GM18907 (cell line): ENCODE results near the gene AJUBA.
"Not testable (repeated sequence)": the region's sequence is repeated elsewhere in the genome, so short reads cannot be mapped to it uniquely, and the experiment has no call there.

Source experiments
- ATAC-seq: cut with Tn5 transposase; IDR thresholded peaks from one replicate; pipeline ENCODE4 v1.9.1; 2021; ENCODE audit warnings: mild to moderate bottlenecking, moderate library complexity; ENCODE audit not compliant: unreplicated experiment

AJUBA gene

DNA sequence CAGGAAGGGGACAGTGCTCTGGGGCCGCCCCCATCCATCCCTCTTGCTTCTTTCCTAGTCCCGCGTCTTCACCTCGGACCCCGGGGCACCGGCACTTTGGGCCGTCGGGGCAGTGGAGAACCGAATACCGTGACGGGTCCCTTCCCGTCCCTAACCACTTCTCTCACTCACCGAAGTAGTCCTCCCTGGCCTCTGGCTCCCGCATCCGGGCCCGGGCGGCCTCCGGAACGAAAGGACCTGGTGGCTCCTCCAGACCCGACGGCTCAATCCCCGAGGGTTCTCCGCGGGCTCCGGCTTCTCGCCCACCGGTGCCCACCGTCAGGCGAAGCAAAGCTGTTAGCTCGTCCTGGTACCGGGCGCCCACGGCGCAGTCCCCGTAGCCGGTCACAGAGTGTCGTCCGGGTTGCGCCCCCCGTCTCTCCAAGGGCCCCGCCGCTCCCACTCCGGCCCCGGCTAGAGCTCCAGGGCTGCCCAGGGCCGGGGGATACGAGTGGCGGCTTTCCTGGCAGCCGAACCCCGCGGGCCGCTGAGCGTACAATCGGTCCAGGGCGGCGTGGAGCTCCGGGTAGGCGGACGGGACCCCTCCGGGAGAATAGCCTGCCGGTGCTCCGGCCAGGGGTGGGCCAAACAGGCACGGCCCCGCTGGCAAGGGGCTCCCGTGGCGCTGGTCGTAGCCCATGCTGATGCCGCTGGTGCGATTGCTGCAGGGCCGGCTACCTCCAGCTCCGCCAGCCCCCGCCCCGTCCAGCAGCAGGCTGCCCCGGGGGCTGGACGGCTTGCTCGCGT lies 1.1 kb downstream of the AJUBA start:
- ATAC-seq: no peak

DNA sequence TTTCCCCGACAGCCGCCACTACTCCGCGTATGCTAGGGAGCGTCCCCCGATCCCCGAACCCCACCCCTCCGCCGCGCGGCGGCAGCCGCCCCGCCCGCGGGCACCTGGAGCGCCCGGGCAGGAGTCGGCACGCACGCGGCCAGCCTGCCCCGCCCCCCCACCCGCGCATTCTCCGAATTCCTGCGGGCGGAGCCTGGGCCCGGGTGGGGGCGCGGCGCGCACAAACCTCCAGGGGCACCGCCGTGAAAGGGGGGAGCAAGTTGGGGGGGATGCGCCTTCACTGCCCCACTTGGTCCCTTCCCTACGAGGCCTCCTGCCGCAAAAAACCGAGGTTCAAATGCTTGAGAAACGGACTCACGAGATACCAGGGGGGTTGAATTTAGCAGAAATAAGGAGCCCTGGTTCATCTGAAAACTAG lies 1.7 kb downstream of the AJUBA start:
- no peak for ATAC-seq

DNA sequence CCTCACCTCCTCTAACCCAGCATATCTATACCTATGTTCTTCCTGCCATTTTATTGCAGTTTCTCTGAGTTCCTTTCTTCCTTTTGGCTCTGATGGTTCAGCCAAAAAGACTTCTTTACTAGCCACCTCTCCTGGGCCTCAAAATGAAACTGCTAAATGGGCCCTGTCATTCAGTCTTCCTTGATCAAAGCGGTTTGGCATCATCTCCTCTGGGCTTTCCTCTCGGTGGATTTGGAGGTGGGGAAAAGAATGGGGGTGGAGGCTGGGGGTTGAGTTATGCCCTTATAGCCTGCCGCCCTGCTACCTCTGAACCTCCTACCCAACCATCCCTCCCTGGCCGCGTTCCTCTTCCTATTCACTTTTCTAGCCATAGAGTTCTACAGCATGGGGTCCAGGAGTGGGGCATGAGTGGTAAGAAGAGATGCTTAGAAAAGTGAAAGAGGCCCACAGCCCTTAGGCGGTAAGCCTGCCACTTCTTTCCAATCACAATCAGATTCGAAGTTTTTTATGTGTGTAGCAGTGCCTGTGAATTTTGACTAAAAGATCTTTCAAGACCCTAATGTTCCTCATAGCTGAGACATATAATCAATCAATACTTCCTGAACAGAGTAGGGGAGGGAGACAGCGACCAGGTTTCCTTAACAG lies 2.5 kb downstream of the AJUBA start:
- no peak for ATAC-seq

DNA sequence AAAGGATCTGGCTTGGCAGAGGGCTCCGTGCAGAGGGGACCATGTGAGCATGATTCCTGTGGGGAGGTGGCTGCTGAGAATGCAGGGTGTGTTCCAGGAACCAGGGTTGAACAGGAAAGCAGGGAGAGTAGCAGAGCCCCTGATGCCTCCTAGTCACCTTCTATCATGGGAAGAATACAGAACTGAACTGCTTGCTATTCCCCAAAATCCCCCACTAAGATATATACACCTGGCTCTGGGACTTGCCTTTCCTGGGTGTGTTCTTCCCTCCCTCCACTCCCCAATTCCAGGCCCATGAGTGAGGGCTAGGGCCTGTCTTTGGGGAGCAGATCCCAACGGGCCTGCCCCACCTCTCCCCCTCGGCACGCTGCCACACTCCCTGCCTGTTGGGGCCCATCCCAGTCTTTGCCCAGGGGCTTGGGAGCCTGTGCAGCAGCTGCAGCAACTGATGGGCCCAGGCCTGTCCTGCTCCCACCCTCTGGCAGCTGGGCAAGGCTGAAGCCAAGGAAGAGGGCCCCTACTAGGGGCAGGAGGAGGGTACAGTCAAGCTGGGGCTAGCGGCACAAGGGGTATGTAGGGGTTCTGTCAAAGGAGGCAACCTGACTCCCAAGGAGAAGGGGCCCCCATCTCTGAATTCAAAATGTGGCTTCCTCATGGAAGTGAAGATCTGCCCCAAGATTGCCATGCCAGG lies 3.2 kb downstream of the AJUBA start:
- ATAC-seq: no peak

DNA sequence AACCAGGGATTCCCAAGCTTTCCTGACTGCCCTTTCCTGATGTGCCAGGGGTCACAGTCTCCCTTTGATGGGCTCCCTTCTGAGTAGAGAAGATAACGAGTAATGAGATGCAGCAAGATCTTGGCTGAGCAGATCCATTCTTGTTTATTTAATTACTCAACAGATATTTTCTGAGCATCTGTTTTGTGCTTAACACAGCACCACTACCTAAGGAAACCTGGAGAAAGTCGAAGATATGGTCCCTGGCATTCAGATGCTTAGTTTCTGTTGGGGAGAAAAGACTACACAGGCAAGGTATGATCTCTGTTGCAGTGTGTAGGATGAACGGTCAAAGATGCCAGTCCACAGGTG lies 3.9 kb downstream of the AJUBA start:
- no peak for ATAC-seq

DNA sequence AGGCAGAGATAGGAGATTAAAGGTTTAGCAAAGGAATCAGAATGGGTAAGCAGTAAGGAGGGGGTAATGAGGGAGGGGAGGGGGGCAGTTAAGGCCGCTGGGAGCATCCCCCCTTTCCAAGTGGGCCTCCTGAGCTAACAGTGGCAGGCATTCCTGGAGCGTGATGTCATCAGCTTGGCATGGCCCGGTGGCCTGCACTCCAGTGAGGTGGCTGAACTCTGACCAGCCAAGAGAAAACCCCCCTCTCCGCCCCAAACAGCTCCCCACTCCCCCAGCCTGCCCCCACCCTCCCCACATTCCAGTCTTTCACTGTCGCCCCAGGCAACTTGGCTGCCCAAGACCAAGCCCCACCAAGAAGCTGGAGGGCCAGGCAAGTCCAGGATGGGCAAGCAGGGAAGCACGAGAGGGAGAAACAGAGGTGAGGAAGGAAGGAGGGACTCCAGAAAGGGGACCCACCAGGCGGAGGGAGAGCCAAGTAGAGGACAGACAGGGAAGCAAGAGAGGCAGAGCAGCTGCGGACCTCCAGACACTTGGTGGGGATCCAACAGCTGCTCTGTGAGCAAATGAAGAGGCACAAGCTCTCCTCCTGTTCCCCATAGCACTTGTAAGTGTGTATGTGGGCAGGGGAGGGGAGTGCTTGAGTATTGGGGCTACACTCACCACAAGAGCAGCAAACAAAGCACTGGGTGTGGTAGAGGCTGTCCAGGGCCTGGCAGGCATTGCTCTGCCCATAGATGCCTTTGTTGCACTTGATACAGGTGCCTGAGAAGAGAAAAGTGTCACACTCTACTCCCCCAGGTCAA lies 4.5 kb downstream of the AJUBA start:
- no peak for ATAC-seq

DNA sequence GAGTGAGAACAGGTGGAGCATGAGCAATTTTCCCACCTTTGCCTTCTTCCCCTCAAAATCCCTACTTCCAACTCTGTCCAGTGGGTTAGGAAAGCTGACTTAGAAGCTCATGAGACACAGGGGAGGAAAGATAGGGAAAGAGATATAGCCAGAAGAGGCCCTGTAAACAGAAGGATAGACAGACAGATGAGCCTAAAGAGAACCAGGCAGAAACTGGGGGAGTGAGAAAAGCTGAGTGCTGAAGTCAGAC lies 5.0 kb downstream of the AJUBA start:
- ATAC-seq: no peak

DNA sequence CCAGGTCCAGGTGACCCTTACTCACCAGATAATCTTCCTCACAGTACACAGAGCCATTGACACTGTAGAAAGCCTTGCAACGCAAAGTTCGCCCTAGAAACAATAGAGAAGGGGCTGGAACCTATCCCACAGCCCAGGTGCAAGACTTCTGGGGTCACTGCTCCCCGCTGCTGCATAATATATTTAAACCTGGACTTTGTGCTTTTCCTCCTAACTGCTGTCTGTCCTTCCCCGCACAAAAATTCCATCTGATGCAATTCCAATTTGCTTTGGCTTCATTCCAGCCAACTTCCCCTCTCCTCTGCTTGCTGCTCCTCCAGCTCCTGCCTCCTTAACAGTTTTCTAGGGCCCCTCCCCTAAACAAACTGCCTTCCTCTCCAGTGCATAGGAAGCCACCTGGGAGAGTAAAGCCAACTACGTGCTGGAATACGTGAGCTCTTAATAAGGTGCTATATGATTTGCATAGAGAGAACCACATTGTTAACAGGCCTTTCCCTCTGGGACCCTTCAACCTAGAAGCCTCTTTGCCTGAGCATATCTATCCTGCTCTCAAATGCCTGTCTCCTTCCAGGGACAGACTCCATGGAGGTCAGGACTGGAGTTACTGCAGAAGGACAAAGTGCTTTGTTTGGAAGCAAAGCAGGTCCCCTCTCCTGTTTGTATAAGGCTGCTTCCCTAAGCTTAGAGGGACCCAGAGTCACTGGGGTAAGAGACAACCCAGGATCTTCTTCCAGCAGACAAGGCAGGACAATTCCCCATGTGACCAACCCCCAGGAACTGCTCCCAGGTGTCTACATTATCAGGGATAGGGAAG lies 5.5 kb downstream of the AJUBA start:
- ATAC-seq: no peak

DNA sequence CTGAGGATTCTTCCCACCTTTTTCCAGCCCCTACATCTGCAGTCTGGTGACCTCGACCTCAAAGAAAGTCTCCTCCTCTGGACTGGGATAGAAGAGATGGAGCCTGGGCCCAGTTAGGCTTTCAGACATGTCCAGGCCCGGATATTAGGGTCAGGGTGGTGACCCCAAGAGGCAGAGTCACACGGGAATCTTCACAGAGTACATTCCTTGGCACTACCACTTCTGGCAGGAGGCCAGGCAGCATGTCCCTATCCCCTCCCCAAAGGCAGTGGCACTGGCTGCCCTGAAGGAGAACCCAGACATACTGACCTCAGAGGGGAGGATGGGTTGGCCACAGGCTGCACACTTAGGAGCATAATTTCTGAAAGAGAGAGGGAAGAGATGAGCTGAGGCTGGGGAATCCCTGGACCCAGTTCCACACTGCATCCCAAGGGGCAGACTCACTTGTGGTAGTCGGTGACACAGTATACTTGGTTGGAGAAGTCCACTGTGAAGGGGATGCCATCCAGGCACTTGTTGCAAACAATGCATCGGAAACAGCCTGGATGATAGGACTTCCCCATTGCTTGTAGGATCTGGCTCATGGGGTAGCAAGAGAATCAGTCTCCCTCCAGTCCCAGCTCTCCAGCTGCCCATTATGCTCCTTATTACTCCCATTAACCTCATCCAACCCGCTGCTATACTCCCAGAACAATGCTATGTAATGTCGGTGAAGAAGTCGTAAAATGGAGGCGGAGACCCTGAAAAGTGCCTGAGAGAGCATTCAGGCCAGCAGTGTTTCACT lies 7.6 kb downstream of the AJUBA start:
- ATAC-seq: no peak

DNA sequence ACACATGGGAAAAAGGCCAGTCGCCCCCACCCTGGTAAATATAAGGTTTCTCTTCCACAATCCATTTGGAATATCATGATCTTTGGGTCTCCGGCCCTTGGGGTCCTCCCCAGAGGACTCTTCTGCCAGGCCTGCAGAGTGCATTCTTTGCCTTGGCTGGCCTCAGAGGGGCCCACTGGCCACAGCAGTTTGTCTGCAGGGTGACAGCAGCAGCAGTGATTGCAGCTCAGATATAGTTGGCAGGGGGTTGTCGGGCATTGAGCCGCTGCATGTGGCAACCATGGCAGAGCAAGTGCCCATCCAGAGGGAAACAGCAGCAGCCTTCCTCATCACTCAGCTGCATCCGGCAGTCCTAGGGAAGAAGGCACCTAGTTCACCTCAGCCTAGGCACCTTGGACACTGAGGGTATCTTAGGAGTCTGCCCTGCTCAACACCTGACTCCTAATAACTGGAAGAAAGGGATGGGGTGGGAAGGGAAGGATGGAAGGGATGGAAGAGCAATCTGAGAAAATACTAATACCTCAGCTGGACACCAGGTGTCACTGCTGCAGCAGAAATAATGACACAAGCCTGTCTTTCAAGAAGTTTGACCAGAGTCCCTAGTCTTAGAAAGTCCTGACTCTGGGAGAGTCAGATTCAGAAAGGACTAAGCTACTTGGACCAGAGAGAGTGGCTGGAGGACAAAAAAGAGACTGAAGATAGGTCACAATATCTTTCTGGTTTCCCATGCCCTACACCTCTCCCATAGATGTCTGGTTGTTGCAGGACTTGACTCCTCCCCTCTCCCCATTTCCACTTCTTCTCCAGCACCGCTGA lies 8.9 kb downstream of the AJUBA start:
- no peak for ATAC-seq

DNA sequence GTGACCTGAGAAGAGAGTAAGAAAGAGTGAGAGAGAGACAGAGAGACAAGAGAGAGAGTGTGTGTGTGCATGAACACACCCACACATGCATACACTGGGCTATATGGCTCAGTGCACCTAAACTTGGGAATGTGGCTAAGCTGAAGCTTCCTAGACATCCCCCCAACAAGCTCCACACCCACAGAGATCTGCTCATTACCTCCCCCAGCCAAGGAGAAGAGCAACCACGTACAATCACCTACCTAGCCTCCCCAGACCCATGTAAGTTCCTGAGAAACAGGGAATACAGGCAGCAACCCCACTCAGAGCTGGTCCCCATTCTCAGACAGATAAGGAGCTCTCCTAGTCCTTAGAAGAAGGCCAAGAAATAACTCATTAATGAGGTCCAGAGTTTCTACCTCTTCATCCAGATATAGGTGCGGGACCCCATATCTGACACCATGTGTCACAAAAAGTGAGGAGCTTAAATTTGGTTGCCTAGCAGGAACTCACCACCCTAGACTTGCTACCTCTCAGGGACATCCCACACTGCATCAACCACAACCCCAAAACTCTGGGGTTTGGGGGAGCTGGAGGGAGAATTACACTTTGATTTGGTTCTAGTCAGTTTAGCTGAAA lies 9.9 kb downstream of the AJUBA start:
- no peak for ATAC-seq

DNA sequence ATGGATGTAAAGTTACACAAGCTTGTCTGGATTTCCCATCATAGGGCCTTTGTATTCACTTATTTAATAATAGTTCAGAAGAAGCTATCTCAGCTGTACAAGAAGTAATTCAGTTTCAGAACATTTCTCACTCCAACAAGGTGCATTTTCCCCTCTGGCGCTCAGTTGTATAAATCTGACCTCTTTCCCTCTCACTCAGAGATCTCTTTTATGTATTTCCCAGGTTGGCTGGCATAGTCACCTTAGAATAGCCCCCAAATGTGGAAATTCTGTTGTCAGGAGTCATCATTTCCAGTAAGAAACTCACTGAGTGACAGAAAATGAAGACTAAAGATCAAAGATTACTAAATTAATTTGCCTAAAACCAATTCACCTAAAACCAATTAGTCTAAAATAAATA lies 11.2 kb downstream of the AJUBA start:
- ATAC-seq: no peak

DNA sequence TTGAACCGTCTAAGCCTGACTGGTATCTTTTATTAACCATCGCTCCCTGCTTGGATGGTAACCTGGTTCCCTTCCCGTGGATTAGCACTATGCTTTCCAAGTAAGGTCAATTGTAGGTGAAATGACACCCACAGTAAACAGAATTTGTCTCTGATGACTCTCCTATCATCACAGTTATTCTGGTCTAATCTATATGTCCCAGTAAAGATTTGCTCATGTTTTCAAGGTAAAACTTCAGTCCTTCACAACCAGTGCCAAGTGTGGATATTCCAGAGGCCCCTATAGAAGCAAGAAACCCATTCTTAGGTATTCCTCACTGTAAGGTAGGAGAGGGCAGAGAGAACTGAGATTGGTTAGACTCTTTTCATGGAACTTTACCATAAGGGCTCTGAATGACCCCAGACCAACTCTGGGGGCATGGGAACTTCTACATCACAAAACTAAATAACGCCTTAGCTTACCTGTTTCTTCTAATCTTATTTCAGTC lies 15.5 kb downstream of the AJUBA start:
- ATAC-seq: no peak

DNA sequence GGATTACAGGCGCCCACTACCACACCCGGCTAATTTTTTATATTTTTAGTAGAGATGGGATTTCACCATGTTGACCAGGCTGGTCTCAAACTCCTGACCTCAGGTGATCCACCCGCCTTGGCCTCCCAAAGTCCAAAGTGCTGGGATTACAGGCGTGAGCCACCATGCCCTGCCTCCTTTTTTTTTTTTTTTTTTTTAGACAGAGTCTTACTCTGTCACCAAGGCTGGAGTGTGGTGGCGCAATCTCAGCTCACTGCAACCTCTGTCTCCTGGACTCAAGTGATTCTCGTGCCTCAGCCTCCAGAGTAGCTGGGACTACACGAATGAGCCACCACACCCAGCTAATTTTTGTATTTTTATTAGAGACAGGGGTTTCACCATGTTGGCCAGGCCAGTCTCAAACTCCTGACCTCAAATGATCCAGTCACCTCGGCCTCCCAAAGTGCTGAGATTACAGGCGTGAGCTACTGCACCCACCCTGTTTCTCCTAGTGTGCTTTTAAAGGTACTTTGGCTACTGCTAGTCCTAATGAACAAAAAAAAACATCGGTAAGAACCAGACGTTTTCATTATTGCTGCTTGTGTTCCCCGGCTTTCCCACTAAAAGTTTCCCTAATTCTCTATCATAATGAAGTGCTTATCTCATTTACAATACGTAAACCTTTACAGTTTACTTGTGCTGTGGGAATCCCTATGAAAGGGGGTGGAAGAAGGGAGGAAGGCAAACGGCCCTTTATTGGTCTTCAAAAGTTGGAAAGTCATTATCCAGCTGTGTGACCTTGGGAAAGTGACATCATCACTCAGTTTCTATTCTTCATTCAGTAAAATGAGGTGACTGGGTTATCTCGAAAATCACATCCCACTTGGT lies 16.2 kb downstream of the AJUBA start:
- ATAC-seq: not testable (repeated sequence)

DNA sequence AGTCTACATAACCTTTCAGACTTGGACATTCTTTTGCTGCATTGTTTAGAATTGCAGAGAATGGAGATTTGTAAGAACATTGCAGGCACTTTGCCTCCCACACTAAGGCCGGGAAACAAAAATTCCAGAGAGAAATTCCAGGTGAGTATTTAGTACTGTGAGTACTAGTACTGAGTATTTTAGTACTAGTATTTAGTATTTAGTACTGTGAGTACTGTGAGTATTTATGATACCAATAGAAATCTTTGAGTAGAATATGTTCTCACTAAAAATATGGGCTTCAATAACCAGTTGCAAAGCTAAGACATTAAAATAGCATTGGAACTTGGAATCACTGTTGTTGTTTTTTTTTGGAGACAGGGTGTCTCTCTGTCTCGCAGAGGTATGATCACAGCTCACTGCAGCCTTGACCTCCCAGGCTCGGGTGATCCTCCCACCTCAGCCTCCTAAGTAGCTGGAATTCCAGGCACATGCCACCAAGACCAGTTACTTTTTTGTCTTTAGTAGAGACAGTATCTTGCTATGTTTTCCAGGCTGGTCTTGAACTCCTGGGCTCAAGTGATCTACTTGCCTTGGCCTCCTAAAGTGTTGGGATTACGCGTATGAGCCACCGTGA lies 20.2 kb downstream of the AJUBA start:
- ATAC-seq: no peak

DNA sequence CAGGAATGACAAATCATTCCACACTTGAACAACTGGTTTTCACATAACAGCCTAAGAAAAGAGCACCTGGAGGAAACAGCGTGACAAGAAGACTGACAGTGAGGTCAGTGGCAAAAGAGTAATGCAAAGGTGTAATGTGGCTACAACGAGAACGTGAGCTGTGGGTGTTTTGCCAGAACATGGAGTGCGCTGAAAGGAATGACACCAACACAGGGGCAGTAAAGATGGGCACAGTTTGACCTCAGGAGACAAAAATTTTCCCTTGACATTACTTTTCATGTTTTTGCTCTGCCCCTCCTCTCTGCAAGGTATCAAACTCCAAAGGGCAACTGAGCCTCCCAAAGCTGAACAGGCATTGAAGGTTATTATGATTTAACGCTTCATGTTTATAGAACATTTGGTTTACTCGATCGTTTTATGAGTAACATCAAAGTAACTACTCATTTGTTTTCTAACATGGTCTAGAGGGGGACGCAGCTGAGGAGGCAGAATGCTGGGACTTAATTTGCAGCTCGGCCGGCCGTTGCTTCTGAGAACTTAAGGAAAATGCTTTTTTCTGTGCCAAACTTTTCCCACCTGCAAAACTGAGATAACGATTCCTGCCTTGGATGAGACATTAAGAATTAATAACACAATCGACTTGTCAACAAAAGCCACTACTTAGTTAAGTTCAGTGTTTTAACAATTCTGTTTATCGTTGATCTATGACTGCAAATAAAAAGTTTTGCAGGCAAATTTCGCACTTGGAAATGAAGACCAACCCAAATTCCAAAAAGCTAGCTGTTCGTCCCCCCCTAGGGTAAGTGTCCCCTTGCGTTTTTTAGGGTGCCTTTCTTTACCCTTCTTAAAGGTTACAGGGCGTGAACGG lies 26.4 kb downstream of the AJUBA start:
- ATAC-seq: no peak
